ENCODE results near the gene TNFRSF18.

DNA sequence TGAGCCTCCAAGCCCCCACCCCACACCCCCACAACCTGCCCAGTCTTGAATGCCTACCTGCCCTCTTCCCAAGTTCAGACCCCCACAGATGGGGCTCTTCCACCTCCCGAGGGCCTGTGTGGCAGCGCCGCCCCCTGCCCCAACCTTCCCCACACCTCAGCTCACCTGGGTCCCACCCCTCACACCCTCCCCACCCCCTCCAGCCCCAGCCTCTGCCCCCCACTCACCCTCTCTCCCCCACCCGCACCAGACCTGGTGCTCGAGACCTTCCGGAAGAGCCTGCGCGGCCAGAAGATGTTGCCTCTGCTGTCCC is 9.2 kb downstream of the TNFRSF18 start:
- TF ChIP-seq YY1 (IDR thresholded peaks at IDR 0.05; ENCODE audit: insufficient read depth, insufficient read length) (no peak), SUZ12 (IDR thresholded peaks at IDR 0.05; ENCODE audit: extremely low read depth, insufficient read depth, insufficient read length) (no peak), ZNF274 (IDR thresholded peaks at IDR 0.05; ENCODE audit: low read depth, low read length) (no peak)
